Measurements from ENCODE around the gene PARVB. TPM values are rescaled to one million over a fixed set of nuclear protein-coding genes. Genes with fewer than 3 reads are reported as not detected.

The PARVB gene
- total RNA-seq, 2 donors from 2014 or later, result 7.3 to 9.2 TPM

- H3K27ac ChIP-seq, result no peak overlapping the region
- intact Hi-C loops (cut with DNase I), result loop anchor here (5.0 kb wide), 1 partner anchor 541 kb away; no protein-coding TSS in a partner anchor
- no peaks in the 10 kb centered on the region for H3K4me1 ChIP-seq
- H3K4me3 ChIP-seq, result no peak overlapping the region
- peak; percentile 71 to 85 (median 76) for DNase-seq
- no peaks in the 10 kb centered on the region for H3K27me3 ChIP-seq
- WGBS, 2 donors, result 33 to 35% methylated on average over 26 to 27 of the region's 27 CpGs
- no peaks in the 10 kb centered on the region for H3K9me3 ChIP-seq
- H3K36me3 ChIP-seq (replicated peaks in 1 of 2; ENCODE audit: insufficient read depth in 1 of 2, low read depth in 2 of 2), result no peaks in the 10 kb centered on the region
- no peak for ATAC-seq
- TF ChIP-seq POLR2A (IDR thresholded peaks at IDR 0.05) (no peak), CTCF (IDR thresholded peaks at IDR 0.05) (peak; percentile 58 to 85 (median 67))
Observed at GRCh38 chr22:44080936-44081861, 57.1 kb downstream of the PARVB start.

- no peak overlapping the region for H3K4me3 ChIP-seq
- H3K36me3 ChIP-seq (replicated peaks in 1 of 2; ENCODE audit: insufficient read depth in 1 of 2, low read depth in 2 of 2), result no peaks in the 10 kb centered on the region
- H3K27me3 ChIP-seq, result no peaks in the 10 kb centered on the region
- WGBS, 2 donors, result 83 to 85% methylated on average over 9 of the region's 9 CpGs
- intact Hi-C loops (cut with DNase I), result loop anchor here (5.0 kb wide), 1 partner anchor 540 kb away; no protein-coding TSS in a partner anchor
- no peaks in the 10 kb centered on the region for H3K4me1 ChIP-seq
- H3K9me3 ChIP-seq, result no peaks in the 10 kb centered on the region
- DNase-seq (no peak), ATAC-seq (no peak)
- no peak overlapping the region for H3K27ac ChIP-seq
- TF ChIP-seq CTCF (IDR thresholded peaks at IDR 0.05) (no peak), POLR2A (IDR thresholded peaks at IDR 0.05) (no peak)
Observed at GRCh38 chr22:44082801-44083200, 58.7 kb downstream of the PARVB start.

GRCh38 chr22:44084044-44084772, 60.1 kb downstream of the PARVB start:
- no peaks in the 10 kb centered on the region for H3K36me3 ChIP-seq (replicated peaks in 1 of 2; ENCODE audit: insufficient read depth in 1 of 2, low read depth in 2 of 2)
- ATAC-seq, result no peak
- H3K9me3 ChIP-seq, result no peaks in the 10 kb centered on the region
- intact Hi-C loops (cut with DNase I), result loop anchor here (5.0 kb wide), 1 partner anchor 538 kb away; no protein-coding TSS in a partner anchor
- no peaks in the 10 kb centered on the region for H3K4me1 ChIP-seq
- no peak for TF ChIP-seq POLR2A (IDR thresholded peaks at IDR 0.05)
- no peak for TF ChIP-seq CTCF (IDR thresholded peaks at IDR 0.05)
- no peak overlapping the region for H3K27ac ChIP-seq
- no peaks in the 10 kb centered on the region for H3K27me3 ChIP-seq
- no peak for DNase-seq
- WGBS, 2 donors, result 92 to 94% methylated on average over 10 to 11 of the region's 11 CpGs
- H3K4me3 ChIP-seq, result no peak overlapping the region

GRCh38 chr22:44085743-44086270, 61.7 kb downstream of the PARVB start:
- DNase-seq (peak; percentile 21 to 83 (median 76)), ATAC-seq (no peak)
- no peaks in the 10 kb centered on the region for H3K36me3 ChIP-seq (replicated peaks in 1 of 2; ENCODE audit: insufficient read depth in 1 of 2, low read depth in 2 of 2)
- no peak overlapping the region for H3K27ac ChIP-seq
- WGBS, 2 donors, result 42 to 53% methylated on average over 11 of the region's 11 CpGs
- H3K9me3 ChIP-seq, result no peaks in the 10 kb centered on the region
- no peaks in the 10 kb centered on the region for H3K27me3 ChIP-seq
- H3K4me3 ChIP-seq, result no peak overlapping the region
- intact Hi-C loops (cut with DNase I), result no loop called here
- H3K4me1 ChIP-seq, result no peaks in the 10 kb centered on the region
- no peak for TF ChIP-seq POLR2A (IDR thresholded peaks at IDR 0.05)
- TF ChIP-seq CTCF (IDR thresholded peaks at IDR 0.05), result peak in 4 of 7 experiments; percentile 7 to 63 (median 38)

Data from body of pancreas (tissue), 4 donors.